GM19397 (cell line): ENCODE data around the gene ZNF618.

Experiments
- ATAC-seq: cut with Tn5 transposase; IDR thresholded peaks from one replicate; pipeline ENCODE4 v1.9.1; 2021; ENCODE audit warnings: mild to moderate bottlenecking, moderate library complexity; ENCODE audit not compliant: unreplicated experiment

The ZNF618 gene

GRCh38 chr9:113876151-113876992, at the start of gene ZNF618:
TSS of gene ZNF618 (plus strand) at chr9:113876309. CDS start at chr9:113876381, 72 bp downstream.
- ATAC-seq = no peak

- ATAC-seq = no peak
These were observed 47.9 kb upstream of the ZNF618 start for GRCh38 chr9:113828221-113828620.

- ATAC-seq = no peak
These were observed 38.8 kb upstream of the ZNF618 start for GRCh38 chr9:113837334-113837733.

- no peak for ATAC-seq
These were observed 34.0 kb upstream of the ZNF618 start for GRCh38 chr9:113842086-113842485.

- ATAC-seq = no peak
These were observed 31.6 kb upstream of the ZNF618 start for GRCh38 chr9:113844466-113844865.

GRCh38 chr9:113851359-113851758, 24.8 kb upstream of the ZNF618 start:
- ATAC-seq = no peak

- ATAC-seq = no peak
These were observed 24.2 kb upstream of the ZNF618 start for GRCh38 chr9:113851873-113852272.

GRCh38 chr9:113853333-113853732, 22.8 kb upstream of the ZNF618 start:
- ATAC-seq = no peak

- ATAC-seq = no peak
These were observed 21.8 kb upstream of the ZNF618 start for GRCh38 chr9:113854310-113854709.

GRCh38 chr9:113857875-113858274, 18.2 kb upstream of the ZNF618 start:
- no peak for ATAC-seq

GRCh38 chr9:113858282-113858681, 17.8 kb upstream of the ZNF618 start:
- no peak for ATAC-seq

- ATAC-seq = no peak
These were observed 12.8 kb upstream of the ZNF618 start for GRCh38 chr9:113863345-113863744.

GRCh38 chr9:113868501-113868900, 7.6 kb upstream of the ZNF618 start:
- ATAC-seq = no peak

GRCh38 chr9:113872485-113873143, 3.5 kb upstream of the ZNF618 start:
- no peak for ATAC-seq

- ATAC-seq = no peak
These were observed 2.7 kb upstream of the ZNF618 start for GRCh38 chr9:113873446-113873845.

GRCh38 chr9:113873926-113874325, 2.2 kb upstream of the ZNF618 start:
- no peak for ATAC-seq

- no peak for ATAC-seq
These were observed 504 bp upstream of the ZNF618 start for GRCh38 chr9:113875459-113876150.

GRCh38 chr9:113876993-113877368, 872 bp downstream of the ZNF618 start:
- ATAC-seq = no peak

- no peak for ATAC-seq
These were observed 3.2 kb downstream of the ZNF618 start for GRCh38 chr9:113879318-113879717.

GRCh38 chr9:113879911-113880310, 3.8 kb downstream of the ZNF618 start:
- ATAC-seq = no peak

GRCh38 chr9:113882181-113882580, 6.1 kb downstream of the ZNF618 start:
- no peak for ATAC-seq
